ENCODE results near the gene LARP7.

GRCh38 chr4:112637552-112637866 is 566 bp downstream of the LARP7 start:
- TF ChIP-seq EZH2phosphoT487 (IDR thresholded peaks at IDR 0.05; ENCODE audit: borderline replicate concordance), result no peak
- TF ChIP-seq CTCF (conservative IDR thresholded peaks at IDR 0.05; ENCODE audit: low read length), result no peak

Data from Loucy (cell line).